Measurements from ENCODE around the gene MLIP.

MLIP gene

DNA sequence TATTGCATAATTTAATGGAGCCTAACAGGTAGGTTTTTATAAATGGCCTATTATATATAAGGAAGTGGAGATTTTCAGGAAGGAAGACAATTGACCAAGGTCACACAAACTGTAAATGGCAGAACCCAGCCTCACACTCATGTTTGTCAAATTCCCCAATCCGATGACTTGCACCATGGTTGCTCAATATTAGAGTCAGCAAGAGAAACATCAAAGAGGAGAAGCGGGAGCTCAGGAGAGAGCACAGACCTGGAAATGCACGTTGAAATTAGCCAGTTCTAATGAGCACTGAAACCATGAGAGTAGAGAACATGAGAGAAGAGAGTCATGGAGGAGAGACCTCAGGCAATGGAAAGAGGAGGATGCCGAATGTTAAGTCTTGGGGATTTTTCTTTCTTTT is 13.5 kb upstream of the MLIP start:
- DNase-seq (ENCODE audit: low spot score): no peak

DNA sequence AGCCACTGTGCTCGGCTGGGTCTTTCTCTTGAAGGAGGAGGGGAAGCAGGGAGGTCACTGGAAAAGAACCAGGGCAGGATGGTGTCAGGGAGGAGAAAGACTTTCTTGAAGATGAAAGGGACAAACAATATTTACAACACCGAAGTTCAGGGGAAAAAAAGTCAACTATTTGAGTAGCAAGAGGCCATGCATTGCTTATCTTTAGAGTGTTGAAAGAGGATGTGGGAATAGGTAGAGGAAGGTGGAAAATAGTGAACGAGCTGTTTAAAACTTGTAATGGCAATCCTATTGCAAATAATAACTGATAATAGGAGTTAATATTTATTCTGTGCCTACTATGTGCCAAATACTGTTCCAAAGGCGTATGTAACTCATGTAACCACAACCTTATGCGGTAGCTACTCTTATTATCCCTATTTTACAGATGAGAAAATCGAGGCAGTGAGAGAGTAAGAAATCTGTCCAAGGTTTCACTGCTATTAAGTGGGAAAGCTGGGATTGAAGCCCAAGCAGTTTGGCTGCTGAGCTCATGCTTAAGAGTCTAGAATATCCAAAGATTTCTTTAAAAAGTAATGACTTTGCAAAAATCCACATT is 12.7 kb upstream of the MLIP start:
- DNase-seq (ENCODE audit: low spot score): no peak

DNA sequence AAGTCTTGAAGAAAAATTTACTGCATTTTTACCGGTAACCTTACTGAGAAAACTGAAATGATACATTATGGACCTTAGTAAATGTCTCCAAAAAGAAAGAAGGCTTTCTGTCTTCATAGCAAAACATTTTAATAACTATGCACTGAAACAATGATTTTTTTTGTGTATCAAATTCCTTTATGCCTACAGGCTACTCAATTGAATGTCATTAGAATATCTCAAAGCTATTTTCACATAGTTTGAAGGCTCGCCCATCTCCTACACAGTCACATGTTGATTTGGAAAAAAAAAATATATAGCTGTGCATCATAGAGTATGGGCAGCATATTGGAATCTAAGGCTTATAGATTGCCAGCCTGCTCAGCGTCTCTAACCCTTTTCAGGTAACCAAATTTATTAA is 12.0 kb upstream of the MLIP start:
- no peak for DNase-seq (ENCODE audit: low spot score)

DNA sequence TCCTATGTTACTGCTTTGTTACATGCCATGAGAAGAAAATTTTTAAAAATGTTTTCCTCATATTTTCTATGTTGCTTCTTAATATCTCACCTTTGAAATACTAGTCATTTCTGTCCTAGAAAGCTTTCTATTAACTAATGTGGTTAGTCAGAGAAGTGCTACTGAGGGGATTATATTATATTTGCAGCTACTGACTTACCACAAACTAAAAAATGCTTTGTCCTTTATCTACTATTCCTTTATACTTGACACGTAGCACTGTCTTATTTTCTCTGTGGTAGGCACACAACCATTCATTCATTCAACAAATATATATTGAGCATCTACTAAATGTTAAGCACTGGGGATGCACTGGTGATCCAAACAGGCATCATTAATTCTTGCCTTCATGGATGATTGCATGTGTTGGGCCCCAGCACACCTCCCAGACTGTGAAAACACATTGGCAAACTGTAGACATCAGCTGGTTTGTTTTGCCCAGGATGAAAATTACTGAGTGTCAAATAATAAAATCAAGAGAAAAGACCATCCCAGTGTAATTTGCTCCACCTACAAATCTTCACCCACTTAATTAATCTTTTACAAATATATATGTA is 10.7 kb upstream of the MLIP start:
- no peak for DNase-seq (ENCODE audit: low spot score)

DNA sequence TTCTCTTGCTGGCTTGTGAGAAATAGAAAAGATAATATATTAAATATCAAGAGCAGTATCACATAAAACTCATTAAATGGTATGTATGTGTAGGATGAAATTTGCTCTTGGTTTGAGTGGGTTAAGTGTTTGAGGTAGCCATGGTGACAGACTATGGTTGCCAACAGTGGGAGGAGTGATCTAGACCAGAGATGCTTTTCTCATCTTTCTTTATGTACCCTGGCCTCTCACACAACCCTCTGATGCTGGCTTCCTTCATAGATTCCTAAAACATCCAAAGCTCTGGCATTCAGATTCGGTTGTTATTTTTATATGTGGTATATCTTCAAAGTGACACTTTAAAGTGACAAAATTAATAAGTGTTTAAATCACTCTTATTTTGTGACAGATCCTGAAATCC is 9.0 kb upstream of the MLIP start:
- no peak for DNase-seq (ENCODE audit: low spot score)

DNA sequence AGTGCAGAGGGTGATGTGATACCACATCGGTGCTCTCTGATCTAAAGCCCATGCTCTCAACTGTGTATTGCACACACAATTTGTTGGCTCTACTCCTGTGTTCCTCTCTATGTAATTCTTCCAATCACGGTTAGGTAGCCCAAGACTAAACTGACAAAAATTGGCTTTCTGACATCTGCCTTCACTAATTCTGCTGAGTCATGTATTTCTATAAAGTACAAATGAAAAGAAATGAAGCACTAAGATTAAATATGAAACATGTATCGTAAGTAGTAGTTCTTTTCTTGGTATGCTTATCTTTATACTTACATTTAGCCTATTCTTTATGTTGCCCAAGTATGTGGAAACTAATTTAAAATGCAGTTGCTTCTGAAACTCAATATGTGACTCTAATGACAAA is 7.7 kb upstream of the MLIP start:
- DNase-seq (ENCODE audit: low spot score): no peak

DNA sequence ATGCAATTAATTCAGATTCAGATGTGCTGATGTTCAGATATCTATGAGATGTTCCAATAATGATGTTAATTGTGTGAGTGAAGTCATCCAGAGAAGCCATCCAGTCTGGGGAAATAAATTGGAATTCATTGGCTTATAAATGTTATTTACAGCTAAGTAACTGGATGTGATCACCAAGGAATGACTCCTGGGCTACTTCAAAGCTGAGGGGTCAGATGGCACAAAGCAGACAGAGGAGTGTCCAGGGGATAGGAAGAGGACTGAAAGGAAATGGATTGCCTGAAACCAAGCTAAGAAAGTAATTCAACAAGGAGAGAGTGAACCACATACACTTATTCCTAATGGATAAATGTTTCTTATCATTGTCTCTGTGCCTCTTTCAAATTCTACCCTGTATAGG is 4.5 kb upstream of the MLIP start:
- DNase-seq (ENCODE audit: low spot score): no peak

DNA sequence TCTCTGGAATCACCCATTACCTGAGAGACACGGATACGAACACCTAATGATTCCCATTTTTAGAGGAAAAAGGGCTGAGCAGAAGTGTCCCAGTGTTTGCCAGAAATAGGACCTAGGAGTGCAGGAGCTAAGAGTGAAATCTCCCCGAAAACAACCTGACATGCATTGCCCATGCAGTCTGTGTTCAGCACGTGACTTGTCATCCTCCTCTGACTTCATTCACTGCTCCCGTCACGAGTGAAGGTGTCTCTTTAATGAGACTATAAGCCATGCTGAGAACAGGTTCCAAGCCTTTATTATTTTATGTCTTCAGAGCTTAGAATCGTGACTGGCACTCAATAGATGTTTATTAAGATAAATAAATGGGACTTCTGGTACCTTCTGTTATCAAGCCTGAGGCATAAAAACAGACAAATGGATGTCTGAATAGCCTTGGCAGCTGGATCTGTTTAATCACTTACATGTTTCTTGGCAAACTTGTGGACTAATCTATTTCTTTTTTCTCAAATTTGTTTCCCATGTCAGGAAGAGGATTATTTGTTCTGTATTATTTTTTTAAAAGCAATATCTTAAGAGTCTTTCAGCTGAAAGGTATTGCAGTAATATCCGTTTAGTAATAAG is 3.7 kb upstream of the MLIP start:
- DNase-seq (ENCODE audit: low spot score): no peak

DNA sequence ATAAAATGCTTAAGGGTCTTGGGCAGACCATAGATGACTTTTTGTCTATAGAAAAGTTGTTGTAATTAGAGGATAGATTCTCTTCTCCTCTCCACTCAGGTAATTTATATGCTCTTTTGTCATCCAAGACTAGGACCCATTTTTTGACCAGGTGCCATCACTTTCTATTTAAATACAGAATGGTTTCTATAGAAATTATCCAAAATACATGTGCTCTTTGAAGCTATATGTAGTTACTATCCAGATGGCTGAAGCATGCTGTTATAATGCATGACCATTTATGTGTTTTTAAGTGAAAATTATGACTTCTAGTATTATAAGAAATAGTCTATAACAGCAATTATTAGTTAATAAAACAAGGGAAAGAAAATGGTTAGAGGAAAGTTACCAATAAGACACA is 3.0 kb upstream of the MLIP start:
- DNase-seq (ENCODE audit: low spot score): no peak

DNA sequence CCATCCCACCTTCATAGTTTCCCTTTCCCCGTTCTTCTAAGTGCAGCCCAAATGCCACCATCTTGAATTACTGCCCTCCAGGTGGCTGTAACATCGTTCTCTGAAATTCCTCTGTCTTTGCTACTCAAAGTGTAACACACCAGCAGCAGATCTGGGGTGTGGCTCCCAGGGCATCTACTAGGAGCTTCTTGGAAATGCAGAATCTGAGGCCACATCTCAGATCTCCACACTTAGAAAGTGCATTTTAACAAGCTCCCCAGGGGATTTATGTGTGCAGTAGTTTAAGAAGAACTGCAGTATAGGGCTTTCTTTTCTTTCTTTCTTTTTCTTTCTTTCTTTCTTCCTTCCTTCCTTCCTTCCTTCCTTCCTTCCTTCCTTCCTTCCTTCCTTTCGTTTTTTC is 1.7 kb upstream of the MLIP start:
- no peak for DNase-seq (ENCODE audit: low spot score)

DNA sequence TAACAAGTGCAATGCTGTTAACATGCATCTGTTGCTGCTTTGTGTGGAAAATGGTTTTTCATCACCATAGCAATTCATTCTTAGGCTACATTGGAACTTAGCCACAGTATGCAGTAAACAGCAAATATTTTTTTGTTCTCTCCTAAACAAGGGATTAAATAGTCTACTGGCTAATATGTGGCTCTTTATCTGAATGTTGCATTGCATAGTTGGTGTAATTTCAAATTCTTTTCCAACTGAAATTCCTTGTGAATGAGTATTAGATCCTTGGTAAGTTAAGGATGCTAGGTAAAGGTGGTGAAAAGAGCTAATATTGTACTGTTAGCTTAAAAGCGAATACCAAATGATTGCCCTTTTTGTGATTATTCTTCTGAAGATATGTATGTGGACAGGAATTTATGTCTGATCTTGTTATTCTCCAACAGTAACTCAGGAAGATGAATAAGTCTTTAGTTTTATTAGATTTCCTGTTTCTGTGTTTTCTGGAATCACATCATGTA is 958 bp downstream of the MLIP start:
- DNase-seq (ENCODE audit: low spot score): peak; percentile 19

DNA sequence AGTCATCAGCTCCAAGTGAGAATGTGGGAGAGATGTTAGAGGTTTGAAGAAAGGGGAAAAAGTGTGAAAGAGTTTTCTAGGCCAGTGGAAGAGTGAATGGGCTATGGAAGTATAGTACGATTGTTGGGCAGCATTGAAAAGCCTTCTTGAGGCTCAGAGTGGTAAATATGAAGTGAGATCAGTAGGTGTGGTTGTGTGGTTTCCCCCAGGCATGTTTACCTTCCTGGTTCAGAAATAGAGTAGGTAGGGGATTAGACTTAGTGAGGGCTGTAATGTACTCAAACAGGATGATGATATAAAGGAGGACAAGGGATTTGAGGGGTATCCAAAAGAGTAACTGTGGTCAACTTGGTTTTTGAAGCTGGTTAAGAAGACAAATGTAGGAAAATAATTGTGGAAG is 3.7 kb downstream of the MLIP start:
- DNase-seq (ENCODE audit: low spot score): no peak

DNA sequence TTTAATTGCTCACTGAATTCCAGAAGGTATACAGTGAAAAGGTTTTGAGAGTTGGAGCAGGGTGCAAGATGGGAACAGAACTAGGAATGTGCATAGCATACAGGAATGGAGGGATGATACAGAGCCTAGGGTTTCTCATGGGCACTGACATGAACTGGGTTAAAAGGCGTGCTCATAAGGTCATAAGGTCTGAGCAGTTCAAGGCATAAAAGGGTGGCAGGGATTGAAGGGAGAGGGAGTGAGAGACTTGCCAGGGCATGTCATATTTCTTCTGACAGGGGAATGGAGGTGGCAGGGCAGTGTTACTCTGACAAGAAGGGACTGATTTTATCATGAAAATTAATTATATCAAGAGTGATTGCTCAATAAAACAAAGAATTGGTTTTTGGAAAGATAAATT is 4.7 kb downstream of the MLIP start:
- DNase-seq (ENCODE audit: low spot score): no peak

DNA sequence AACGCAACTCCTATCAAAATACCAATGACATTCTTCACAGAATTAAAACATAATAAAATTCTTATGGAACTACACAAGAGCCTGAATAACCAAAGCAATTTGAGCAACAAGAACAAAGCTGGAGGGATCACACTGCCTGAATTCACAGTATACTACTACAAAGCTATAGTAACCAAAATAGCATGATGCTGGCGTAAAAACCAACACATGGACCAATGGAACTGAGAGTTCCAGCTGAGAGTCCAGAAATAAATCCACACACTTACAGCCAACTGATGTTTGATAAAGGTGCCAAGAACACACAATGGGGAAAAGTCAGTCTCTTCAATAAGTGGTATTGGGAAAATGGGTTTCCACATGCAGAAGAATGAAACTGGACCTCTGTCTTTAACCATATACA is 6.9 kb downstream of the MLIP start:
- DNase-seq (ENCODE audit: low spot score): no peak

DNA sequence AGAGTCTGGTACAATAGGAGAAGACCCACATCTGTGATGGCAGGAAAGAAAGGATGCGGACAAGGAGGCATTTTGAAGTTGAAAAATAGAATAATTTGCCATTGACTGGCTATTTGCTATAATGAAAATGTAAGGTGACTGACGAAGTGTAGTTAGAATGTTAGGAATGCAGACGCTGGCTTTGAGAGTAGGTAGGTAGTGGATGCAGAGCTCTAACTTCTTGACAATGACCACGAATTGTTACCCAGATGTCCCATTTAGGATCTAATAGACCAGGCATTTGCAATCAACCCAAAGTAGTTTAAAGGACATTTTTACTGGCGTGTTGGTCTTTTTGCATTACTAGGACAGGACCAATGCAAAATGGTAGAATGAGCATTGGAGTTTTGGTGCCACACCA is 14.2 kb downstream of the MLIP start:
- DNase-seq (ENCODE audit: low spot score): no peak

DNA sequence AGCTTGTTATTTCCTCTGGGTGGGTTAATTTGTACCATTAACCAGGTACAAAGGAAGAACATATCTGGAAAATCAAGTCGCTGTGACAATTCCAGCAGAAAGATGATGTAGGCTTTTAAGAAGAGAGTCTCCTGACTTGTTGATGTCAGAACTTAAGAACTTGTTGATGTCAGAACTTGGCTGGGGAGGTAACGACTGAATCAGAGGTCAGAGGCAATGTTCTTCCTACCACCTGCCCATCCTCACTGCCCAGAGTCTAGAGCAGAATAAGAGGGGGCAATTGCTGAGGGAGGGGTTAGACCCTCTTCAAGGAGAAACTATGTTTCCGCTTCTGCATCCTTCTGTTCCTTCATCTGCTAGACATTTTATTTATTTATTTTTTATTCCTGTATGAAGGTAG is 18.9 kb downstream of the MLIP start:
- DNase-seq (ENCODE audit: low spot score): no peak

DNA sequence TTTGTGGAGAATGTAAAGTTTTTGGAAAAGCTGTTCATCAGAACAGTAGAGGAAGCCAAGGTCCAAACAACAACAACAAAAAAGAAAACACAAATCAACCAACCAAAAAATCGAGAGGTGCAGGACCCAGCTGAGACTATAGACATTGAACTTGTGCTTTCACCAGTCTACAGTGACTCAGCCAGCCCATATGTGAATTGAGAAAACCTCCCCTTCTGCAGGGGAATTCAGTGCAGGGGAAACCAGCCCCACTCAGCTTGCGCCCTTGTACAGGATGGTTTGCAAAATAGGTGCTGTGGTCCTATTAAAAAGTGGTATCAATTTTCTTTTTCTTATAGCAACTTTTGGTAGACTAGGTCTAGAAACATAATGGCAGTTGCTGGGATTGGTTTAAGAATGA is 21.3 kb downstream of the MLIP start:
- no peak for DNase-seq (ENCODE audit: low spot score)

DNA sequence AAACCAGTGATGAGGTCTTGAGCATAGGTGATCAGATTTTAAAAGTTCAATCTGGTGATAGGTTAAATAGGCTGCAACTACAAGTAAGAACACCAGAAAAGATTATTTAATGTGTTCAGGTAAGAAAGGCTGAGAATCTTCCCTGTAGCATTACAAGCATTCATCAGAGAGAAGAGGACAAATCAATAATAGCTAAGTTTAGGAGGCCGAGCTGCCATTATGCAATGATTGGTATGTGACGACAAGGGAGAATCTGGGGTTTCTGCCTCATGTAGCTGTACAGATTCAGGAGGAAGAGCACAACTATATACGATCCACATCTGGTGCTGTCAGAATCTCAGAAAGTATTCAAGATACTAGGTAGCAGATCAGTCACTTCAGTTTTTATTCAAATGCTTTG is 21.9 kb downstream of the MLIP start:
- DNase-seq (ENCODE audit: low spot score): no peak

DNA sequence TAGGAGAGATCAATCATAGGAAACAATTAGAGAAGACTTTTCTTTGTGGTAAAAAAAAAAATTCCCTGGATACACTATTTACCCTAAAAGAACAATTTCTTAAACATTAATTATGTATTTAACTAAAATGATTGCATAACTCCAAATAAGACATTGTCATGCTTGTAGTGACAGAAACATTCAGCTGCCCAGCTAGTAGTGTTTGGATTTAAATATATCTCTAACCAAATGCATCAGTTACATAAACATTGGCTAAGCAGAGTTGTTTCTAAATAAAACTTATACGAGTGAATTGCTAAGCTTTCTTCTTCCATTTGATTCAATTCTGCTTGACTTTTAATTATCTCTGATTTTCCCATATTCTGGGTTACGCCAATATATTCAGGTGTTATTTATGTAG is 23.7 kb downstream of the MLIP start:
- no peak for DNase-seq (ENCODE audit: low spot score)

DNA sequence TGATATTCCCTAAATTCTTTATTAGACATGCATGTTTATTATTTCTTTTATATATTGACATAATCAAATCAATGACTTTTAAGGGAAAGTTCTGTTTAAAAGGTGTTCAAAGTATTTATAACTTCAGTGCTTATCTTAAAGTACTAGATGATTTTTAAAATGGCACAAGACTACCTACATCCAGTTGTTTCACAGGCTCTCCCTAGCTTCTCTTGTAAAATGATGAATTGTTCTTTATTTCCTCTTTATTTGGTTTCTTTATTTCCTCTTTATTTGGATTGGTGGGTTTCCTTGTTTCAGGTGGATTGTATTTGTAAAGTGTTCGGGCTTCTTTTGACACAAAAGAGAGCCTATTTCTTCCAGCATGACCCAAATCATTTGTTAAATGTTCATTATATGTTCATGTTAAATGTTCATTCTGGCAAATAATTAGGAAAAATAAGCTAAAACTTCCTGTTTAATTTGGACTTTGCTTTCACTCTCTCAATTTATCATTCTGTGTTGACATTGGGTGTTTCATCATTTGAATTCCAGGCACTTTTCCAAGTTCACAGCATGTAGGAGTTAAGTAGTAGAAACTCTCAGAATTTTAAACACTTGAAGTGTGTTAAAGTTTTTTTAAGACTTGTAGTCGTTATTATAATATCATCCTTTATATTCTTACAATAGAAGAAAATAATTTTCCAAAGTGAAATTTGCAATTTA is 24.6 kb downstream of the MLIP start:
- DNase-seq (ENCODE audit: low spot score): peak; percentile 27

DNA sequence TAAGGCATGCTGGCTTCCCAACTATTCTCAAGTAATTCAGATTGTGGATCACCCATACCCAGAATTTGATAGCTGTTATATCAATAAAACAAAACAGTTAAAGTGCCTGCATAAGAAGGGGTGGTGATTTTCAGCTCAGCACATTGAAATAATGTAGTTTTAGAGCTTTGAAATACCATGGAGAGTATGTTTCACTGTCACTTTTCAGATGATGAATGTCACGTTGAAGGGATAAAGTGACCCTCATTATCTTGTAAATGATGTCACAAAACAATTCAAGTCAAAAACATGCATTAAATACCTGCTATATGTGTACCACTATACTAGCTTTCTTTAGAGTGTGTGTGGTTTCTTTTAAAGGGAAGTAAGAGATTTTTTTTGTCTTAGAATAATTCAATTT is 27.6 kb downstream of the MLIP start:
- no peak for DNase-seq (ENCODE audit: low spot score)

DNA sequence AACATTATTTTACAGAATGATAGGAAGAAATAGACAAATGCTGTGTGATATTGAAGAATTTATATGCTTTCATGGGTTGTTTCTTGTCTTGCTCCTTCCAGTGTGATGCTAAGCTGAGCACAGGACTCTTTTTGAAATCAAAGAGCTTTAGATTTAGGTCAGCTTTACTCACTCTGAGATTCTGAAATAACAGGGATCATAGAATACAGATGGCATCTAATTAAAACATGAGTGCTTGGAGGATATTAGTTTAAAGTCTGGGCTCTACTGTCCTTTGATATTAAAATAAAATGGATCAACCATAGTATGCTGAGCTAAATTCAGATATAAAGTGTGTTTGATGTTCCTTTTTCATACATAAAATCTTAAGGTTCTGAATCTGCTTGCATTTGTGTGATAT is 29.6 kb downstream of the MLIP start:
- DNase-seq (ENCODE audit: low spot score): no peak

DNA sequence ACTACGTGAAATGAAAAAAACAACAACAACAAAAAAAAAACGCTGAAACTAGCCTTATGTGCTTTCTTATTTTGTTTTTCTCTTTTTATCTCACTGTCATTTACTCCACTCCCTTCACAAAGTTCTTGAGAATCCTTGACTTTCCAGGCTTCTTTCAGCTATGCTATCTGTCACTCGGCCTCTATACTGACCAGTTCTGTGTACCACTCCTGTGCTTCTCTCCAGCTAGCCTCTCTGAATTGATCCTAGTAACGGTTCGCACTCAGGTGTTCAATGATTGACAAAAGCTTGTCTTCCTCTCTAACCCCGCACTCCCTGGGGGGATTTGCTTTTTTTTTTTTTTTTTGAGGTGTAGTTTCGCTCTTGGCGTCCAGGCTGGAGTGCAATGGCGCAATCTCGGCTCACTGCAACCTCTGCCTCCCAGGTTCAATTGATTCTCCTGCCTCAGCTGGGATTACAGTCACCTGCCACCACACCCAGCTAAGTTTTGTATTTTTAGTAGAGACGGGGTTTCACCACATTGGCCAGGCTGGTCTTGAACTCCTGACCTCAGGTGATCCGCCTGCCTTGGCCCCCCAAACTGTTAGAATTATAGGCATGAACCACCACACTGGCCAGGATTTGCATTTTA is 31.8 kb downstream of the MLIP start:
- DNase-seq (ENCODE audit: low spot score): no peak

Data from GM03348 (cell line).